NCI-H2107 treated with DMSO at 0.1 percent for 48 hours (cell line): ENCODE results near the gene RBL1.
"Not testable (repeated sequence)": the region's sequence is repeated elsewhere in the genome, so short reads cannot be mapped to it uniquely, and the experiment has no call there.

ENCODE experiments used
- DNase-seq: peaks from one replicate; lab custom pipeline; 2025; ENCODE audit not compliant: unreplicated experiment; lab: John Stamatoyannopoulos, UW

The RBL1 gene

GRCh38 chr20:36997121-36997520 is 98.7 kb downstream of the RBL1 start:
- DNase-seq = no peak

- DNase-seq = not testable (repeated sequence)
These were observed 101.6 kb downstream of the RBL1 start for GRCh38 chr20:36994221-36994620.

DNA sequence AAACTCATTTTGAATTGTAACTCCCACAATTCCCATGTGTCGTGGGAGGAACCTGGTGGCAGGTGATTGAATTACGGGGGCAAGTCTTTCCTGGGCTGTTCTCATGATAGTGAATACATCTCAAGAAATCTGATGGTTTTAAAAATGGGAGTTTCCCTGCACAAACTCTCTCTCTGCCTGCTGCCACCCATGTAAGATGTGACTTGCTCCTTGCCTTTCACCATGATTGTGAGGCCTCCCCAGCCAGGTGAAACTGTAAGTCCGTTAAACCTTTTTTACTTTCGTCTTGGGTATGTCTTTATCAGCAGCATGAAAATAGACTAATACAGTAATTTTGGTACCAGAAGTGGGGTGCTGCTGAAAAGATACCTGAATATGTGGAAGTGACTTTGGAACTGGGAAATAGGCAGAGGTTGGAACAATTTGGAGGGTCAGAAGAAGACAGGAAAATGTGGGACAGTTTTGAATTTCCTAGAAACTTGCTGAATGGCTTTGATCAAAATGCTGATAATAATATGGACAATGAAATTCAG is 102.9 kb downstream of the RBL1 start:
- DNase-seq = no peak

DNA sequence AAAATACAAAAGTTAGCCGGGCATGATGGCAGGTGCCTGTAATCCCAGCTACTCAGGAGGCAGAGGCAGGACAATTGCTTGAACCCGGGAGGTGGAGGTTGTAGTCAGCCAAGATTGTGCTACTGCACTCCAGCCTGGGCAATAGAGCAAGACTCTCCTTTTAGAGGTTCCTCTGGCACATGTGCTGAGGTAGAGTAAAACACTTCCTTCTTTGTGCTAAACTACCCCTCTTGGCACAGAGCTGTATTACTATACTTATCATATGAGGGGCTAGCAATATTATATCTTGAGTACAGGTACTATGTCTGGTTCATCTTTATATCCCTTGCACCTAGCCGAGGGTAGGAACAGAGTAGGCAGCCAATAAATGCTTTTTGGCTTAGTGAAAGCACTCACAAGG is 104.1 kb downstream of the RBL1 start:
- no peak for DNase-seq

DNA sequence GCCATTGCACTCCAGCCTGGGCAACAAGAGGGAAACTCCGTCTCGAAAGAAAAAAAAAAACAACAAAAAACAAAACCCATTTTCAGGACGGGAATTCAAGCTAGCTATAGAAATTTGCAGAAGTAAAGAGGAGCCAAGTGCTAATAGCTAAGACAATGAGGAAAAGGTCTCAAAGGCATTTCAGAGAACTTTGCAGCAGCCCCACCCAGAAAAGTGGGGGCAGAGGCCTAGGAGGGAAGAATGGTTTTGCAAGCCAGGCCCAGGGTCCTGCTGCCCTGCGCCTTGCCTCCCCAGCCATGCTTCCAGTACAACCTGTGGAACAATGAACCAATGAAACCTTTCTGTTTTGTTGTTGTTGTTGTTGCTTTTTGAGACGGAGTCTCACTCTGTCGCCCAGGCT is 106.0 kb downstream of the RBL1 start:
- DNase-seq = no peak

DNA sequence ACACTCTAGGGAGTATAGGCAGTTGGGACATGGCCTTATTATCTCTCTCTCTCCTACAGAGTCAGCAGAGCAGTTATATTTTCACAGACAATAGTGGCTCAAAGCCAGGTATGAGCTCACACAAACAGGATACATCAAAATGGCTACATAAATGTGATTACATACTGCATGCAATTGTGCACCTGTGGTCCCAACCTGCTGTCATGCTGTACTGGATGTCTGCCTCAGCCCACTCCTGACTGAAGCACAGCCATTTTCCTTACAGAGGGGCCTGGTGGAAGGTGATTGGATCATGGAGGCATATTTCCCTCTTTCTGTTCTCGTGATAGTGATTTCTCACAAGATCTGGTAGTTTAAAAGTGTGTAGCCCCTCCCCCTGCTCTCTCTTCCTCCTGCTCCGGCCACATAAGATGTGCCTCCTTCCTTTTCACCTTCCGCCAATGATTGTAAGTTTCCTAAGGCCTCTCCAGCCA is 107.3 kb downstream of the RBL1 start:
- no peak for DNase-seq

GRCh38 chr20:36984257-36984638 is 111.5 kb downstream of the RBL1 start:
- DNase-seq = no peak

DNA sequence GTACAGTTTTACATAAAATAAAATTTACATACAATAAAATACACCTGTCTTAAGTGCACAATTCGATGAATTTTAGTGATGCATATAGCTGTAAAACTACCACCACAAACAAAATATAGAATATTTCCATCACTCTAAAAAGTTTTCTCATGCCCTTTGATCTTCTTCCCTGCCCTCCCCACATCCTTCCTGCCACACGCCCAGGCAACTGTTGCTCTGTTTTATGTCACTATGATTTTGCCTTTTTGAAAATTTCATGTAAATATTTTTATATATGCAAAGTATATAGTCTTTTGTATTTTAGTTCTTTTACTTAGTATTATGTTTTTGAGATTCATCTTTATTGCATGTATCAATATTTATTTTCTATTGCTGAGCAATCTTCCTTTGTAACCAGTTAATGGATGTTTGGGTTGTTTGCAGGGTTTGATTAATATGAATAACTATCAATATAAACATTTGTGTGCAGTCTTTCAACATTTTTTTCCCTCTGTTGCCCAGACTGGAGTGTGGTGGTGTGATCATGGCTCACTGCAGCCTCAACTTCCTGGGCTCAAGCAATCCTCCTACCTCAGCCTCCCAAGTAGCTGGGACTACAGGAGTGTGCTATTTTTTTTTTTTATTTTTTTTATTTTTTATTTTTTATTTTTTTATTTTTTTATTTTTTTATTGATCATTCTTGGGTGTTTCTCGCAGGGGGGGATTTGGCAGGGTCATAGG is 120.5 kb downstream of the RBL1 start:
- DNase-seq = no peak

- no peak for DNase-seq
These were observed 121.1 kb downstream of the RBL1 start for GRCh38 chr20:36974660-36975059.

DNA sequence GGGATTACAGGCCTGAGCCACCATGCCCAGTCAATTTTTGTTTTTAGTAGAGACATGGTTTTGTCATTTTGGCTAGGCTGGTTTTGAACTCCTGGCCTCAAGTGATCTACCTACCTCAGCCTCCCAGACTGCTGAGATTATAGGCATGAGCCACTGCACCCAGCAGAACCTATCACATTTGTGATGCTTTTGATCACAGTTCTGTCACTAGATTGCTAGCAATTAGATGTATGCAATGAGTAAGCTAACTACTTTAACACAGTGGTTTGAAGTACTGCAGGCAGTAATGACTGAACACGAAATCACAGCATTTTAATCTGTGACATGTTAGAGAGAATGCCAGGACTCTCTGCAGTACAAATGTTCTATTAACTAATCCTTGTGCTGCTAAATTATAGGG is 124.7 kb downstream of the RBL1 start:
- no peak for DNase-seq

DNA sequence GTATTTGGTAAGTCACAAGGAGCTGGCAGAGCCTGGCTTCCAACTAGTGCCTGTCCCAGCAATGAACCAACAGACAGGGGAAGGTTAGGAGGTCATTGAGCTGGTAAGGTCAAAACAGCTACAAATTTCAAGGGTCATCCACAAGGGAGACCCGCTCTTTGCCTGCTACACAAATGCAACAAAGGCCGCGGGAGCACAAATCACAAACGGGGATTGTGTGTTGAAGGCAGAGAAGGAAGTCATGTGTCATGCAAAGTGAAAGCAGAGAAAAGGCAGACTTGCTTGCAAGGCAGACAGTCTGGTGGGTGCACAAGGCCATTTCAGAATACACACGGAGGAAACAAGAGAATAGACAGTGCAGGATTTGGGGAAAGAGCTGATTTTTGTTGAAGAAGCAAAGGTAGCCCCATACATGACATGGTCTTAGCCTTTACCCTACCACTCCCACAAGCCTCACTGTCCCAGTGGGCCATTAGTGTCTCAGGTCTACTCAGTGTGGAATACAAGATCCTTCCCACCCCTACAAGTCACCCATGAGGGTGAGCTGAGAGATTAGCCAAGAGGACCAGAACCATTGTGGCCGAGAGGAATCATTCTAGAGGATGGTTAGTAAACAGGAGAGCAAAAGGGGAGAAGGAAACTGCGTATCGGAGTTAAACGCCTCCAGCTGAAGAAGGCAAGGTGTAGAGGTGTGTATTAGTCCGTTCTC is 126.2 kb downstream of the RBL1 start:
- DNase-seq = no peak

DNA sequence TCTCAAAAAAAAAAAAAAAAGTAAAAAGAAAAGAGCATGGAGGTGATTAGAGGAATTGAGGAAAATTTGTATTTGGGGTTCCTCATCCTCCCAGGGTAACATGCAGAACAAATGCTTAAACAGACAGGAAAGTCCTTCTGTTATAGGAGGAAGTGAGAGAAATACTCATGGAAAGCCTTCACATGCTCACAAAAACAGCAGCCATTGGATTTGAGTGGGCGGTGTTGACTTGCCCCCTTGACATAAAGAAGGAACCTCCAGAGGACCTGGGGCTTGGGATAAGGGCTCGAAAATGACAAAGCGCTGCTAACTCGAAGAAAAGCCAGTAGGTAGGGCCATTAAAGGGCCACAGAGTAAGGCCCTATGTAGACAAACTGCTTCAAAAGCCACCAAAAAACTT is 126.7 kb downstream of the RBL1 start:
- no peak for DNase-seq

- no peak for DNase-seq
These were observed 128.2 kb downstream of the RBL1 start for GRCh38 chr20:36967636-36968035.

DNA sequence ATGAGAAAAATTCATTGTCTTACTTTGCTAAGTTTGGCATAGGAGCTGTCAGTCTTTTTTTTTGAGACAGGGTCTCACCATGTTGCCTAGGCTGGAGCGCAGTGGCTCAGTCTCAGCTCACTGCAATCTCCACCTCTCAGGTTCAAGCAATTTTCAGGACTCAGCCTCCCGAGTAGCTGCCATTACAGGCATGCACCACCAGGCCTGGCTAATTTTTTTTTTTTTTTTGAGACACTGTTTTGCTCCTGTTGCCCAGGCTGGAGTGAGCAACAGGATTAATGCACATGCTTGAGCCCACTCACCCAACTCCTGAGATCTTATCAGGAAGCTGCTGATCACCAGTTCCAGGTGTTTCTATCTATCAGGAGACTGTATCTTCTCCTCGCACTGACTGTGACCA is 128.8 kb downstream of the RBL1 start:
- not testable (repeated sequence) for DNase-seq

DNA sequence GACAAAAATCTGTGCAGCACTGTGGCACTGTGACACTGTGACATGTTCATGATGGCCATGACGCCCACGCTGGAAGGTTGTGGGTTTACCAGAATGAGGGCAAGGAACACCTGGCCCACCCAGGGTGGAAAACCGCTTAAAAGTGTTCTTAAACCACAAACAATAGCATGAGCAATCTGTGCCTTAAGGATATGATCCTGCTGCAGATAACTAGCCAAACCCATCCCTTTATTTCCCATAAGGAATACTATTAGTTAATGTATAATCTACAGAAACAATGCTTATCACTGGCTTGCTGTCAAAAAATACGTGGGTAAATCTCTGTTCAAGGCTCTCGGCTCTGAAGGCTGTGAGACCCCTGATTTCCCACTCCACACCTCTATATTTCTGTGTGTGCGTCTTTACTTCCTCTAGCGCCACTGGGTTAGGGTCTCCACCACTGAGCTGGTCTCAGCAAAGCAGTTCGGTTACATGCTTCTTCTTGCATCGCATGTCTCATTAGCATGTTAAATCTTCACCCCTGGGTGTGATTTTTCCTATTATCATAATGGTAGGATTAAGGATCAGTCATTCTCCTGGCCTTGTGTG is 133.3 kb downstream of the RBL1 start:
- DNase-seq = not testable (repeated sequence)

- DNase-seq = no peak
These were observed 136.6 kb downstream of the RBL1 start for GRCh38 chr20:36959242-36959641.

DNA sequence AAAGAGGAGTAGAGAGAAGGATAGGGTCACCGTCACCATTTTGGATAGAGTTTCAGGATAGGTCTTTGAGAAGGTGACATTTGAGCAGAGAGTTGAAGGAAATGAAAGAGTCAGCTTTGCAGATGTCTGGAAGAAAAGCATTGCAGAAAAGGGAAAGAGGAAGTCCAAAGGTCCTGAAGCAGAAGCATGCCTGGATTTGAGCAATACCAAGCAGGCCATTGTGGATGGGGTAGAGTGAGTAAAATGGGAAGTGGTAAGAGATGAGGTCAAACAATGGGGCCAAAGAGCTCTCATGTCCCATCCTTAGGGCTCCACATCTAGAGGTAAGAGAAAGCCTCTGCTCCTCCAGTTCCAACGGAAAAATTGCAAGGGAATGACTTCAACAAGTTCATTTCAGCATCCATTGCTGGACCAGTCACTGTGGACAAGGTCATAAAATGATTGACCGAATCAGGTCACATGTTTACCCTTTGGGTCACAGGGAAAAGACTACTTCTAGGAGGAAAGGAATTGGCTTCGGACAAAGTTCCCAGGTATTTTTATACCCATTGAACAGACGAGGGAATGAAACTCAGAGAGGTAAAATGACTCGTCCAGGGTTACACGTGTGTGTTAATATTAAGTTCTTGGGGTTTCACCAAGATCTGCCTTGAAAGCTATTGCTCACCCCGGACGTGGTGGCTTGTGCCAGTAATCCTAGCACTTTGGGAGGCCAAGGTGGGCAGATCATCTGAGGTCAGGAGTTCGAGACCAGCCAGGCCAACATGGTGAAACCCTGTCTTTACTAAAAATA is 137.7 kb downstream of the RBL1 start:
- DNase-seq = no peak

DNA sequence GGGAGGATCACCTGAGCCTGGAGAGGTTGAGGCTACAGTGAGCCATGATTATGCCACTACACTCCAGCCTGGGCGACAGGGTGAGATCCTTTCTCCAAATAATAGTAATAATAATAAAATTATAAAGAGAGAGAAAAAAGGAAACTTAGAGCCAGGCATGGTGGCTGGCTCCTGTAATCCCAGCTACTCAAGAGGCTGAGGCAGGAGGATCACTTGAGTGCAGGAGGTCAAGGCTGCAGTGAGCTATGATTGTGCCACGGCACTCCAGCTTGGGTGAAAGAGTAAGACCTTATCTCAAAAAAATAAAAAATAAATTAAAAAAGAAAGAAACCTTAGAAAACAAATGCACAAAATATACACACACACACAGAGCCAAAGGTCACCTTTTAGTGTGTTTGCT is 139.1 kb downstream of the RBL1 start:
- no peak for DNase-seq

DNA sequence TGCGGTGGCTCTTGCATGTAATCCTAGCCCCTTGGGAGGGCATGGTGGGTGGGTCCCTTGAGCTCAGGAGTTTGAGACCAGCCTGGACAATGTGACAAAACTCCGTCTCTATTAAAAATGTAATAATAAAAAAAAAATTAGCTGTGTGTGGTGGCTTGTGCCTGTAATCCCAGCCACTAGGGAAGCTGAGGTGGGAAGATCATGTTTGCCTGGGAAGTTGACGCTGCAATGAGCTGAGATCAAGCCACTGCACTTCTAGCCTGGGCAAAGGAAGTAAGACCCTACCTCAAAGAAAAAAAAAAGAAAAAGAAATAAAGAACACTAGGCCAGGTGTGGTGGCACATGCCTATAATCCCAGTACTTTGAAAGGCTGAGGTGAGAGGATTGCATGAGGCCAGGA is 139.8 kb downstream of the RBL1 start:
- DNase-seq = no peak

GRCh38 chr20:36951979-36952738 is 143.6 kb downstream of the RBL1 start:
- DNase-seq = no peak
